ENCODE measurements around the gene TRAF3. TPM values are rescaled to one million over a fixed set of nuclear protein-coding genes. Genes with fewer than 3 reads are reported as not detected.
"Not testable (repeated sequence)": the region's sequence is repeated elsewhere in the genome, so short reads cannot be mapped to it uniquely, and the experiment has no call there.

The TRAF3 gene
- total RNA-seq, 1 donor from 2014 or later = 17.0 TPM

DNA sequence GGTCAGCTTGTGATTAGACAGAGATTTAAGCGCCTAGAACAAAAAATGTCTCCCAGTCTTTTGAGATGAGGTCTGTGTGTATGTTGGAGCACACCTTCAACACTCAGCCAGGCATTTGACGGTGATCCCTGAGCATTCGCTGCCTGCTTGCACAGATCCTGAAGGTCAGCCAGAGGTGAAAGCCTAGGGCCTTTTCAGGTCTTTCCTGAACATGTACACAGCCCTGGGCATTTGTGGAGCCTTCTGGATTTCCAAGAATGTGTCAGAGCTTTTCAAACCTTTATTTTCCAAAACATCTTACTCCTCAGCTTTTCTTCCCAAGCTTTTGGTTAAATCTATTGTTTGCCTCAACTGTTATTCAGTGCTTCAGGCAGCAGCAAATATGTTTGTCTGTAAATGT is 86.1 kb downstream of the TRAF3 start:
- no peak for DNase-seq (ENCODE audit: low spot score)

DNA sequence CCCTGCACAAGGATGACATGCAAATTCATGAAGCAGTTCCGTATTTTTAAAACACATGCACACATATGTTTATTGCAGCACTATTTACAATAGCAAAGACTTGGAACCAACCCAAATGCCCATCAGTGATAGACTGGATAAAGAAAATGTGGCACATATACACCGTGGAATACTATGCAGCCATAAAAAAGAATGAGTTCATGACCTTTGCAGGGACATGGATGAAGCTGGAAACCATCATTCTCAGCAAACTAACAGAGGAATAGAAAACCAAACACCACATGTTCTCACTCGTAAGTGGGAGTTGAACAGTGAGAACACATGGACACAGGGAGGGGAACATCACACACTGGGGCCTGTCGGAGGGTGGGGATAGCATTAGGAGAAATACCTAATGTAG is 88.7 kb downstream of the TRAF3 start:
- DNase-seq (ENCODE audit: low spot score) = not testable (repeated sequence)

DNA sequence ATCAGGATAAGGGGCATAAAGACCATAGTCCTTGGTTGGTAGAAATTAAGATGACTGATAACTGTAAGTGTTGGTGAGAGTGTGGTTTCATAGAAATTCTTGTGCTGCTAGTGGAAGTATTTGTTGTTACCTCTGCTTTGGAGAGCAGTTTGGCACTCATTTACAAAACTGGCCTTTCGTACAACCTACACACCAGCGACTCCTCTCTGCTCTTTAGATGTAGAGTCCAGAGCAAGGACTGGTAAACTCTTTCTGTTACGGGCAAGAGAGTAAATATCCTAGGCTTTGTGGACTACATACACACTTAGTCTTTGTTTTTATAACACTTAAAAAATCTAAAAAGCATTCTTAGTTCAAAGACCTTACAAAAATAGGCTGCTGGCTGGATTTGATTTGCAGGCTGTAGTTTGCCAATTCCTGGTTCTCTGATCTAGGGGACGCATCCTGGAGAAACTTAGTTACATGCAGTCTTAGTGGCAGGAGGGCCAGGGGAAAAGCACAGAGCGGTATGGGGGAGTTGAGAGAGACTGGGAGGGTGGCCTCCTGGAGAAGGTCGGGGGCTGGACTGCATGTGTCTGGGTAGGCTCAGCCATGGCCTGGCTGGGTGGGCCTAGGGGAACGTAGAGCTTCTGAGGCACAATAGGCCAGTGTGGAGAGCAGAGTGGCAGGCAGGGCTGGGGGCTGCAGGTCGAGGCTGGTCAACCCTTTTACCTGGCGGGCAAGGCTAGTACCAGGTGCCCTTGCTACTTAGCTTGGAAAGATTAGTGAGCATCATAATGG is 89.9 kb downstream of the TRAF3 start:
- no peak for DNase-seq (ENCODE audit: low spot score)

DNA sequence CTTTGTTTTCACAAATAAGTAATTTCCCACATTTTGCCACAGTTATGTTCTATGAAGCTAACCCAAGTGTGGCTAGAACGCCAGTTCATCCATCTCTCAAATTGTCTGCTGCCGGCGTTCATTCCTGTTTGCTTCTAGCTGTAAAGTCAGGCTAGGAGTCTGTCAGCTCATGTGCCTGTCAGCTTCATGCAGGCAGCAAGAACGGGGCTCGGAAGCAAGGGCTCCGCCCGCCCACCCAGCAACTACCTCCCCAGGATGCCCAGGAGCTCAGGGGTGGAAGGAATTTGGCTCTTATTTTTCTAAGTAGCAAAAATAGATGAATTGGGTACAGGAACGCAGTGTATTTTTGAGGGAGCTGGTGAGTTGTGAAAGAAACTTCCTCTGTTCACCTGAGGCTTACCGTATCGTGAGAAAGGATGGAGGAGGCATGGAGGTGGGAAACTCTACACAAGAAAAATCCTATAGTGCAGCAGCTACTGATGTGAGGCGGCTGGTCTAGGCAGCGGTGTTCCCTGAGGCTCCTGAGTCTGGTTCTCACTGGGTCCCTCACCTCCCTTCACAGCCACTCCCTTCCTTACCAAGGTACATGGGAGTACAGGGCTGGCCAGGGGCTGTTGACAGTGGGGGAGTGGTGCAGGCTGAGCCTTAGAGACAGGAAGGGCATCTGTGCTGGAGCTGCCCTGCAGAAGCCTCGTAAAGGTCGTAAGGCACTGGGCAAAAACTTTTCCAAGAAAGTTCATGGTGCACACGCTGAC is 90.8 kb downstream of the TRAF3 start:
- DNase-seq (ENCODE audit: low spot score) = no peak

DNA sequence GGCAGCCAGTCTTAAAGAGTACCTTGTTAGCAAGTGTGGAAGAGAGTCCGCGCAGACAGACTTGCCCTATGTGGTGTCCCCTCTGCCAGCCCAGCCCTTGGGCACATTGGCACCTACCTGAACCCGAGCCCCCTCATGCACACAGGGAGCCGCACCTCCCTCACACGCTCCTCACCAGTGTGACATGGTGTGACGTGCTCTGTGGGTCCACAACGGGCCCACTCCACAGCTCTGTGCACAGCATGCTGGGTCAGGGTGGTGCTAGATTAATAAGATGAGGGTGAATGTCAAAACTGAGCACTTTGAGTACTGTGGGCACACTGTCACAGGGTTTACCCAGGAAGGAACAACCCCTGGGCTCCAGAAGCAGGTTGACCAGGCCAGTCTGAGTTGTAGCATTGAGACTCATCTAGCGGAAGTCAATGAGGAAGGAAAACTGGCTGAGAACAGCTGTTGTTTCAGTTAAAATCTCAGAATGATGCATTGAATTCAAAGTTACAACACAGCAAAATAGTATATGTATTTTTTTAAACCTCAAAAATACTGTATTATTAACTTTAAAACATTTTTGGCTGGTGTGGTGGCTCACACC is 91.8 kb downstream of the TRAF3 start:
- DNase-seq (ENCODE audit: low spot score) = no peak

DNA sequence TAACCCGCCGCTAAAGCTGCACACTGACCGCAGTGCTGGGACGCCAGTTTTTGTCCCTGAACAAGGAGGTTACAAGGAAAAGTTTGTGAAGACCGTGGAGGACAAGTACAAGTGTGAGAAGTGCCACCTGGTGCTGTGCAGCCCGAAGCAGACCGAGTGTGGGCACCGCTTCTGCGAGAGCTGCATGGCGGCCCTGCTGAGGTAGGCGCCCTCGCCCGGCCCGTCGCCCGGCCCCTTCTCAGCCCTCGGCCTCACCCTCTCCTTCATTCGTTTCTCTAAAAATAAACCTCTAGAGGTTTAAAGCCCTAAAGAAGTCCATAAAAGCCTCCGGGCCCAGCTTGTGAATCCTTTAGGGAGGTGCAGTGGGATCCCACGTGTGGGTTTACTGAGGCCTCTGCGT is 93.0 kb downstream of the TRAF3 start:
- DNase-seq (ENCODE audit: low spot score) = no peak

DNA sequence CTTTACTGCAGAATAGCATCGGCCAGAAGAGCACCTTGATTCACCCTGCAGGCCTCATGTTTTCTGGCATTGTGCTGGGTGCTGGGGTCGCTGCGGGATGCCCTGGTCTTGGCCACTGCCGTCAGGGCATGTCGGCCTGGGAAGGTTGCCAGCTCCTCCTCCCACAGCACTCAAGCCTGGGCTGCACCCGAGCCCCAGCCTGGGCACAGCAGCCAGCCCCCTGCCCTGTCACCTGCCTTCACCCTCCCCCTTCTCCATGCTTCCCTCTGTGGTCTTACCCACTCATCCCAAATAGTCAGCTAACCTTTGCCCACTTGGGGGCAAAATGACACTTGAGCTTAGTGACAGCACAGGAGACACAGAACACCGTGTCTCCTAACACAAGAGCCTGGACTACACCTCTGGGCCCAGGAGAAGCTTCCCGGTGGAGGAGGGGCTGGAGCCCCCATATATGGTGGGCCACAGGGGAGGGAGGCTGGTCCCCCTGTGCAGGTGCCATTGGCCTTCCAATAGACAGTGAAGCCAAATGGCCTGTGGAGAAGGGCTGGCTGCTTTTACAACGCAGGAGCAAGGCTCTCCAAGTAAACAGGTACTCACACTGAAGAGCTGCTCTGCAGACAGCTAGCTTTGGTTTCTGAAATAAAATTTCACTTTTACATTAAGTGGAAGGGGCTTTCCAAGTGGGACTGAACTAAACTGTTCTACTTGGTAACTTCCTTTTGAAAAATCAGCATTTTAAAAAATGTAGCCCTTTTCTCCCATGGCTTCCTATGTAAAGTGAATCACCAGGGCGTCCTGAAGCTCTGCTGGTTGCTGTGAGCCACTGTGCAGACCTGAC is 94.0 kb downstream of the TRAF3 start:
- DNase-seq (ENCODE audit: low spot score) = no peak

DNA sequence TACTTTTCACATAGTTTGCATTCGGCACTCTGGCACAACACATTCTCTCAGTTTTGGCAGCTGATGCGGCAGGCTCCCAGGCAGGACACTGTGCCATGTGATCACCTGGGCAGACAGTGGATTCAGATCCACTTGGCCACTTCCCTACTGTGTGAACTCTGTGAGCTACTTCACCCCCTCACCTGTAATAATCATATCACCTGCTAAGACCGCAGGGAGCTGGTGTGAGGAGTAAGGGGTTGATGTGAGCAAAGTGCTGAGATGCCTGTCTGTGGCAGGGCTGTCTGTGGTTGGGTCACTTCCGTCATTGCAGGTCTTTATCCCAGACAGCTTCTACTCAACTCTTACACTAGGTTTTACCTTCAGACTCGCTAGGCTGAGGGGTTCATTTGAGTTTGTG is 94.8 kb downstream of the TRAF3 start:
- no peak for DNase-seq (ENCODE audit: low spot score)

DNA sequence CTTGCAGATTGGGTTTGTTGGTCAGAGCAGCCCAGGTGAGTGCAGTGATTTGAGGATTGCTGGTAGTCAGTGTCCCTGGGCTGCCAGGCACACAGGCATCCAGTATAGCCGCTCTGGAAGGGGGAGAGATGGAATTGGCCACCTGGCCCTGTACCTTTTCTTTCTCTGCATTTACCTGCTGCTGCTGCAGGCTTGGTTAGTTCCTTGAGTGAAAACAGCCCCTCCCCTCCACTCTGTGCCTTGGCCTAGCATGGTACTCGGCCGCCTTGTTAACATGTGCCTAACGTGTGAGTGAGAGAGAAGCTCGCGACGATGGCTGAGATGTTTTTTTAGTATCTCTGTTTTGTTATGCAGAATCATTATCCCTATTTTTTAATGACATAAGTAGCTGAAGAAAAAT is 95.9 kb downstream of the TRAF3 start:
- no peak for DNase-seq (ENCODE audit: low spot score)

DNA sequence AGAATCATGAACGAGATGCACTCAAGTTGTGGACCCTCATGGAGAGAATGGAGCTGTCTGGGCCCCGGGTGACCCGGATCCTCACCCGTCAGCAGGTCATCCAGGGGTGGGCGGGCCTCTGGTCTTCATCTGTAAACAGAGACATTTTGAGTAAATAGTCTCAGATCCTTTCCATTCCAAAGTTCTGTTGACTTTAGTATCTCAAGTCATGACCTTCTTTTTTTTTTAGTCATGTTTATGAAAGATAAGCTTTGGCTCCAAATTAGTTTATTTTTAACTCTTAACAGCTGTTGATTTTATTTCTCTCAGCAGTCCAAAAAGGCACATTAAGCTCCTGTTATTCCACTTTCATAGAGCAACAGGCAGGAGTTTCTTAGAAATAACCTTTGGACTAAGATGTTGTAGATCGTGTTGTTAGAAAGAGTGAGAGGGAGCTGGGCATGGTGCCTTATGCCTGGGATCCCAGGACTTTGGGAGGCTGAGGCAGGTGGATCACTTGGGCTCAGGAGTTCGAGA is 96.4 kb downstream of the TRAF3 start:
- no peak for DNase-seq (ENCODE audit: low spot score)

DNA sequence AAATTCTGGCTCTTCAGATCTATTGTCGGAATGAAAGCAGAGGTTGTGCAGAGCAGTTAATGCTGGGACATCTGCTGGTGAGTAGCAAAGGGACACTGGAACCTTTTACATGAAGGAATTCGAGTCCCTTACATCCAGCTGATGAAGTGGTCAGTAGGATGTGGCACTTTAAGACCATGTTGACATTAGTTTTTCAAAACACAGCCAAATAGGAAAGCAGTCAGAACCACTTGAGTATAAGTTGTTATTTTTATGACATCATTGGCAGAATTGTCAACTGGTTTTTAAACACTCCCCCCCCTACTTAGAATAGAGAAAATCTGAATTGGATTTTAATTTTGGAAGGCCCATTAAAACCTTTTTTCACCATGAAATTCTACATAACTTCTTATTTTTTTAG is 98.4 kb downstream of the TRAF3 start:
- DNase-seq (ENCODE audit: low spot score) = no peak

DNA sequence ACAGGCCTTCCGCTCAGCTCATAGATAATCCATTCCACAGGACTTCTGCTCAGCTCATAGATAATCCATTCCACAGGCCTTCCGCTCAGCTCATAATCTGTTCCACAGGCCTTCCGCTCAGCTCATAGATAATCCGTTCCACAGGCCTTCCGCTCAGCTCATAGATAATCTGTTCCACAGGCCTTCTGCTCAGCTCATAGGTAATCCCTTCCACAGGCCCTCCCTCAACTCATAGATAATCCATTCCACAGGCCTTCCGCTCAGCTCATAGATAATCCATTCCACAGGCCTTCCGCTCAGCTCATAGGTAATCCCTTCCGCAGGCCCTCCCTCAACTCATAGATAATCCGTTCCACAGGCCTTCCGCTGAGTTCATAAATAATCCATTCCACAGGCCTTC is 100.3 kb downstream of the TRAF3 start:
- DNase-seq (ENCODE audit: low spot score) = not testable (repeated sequence)

DNA sequence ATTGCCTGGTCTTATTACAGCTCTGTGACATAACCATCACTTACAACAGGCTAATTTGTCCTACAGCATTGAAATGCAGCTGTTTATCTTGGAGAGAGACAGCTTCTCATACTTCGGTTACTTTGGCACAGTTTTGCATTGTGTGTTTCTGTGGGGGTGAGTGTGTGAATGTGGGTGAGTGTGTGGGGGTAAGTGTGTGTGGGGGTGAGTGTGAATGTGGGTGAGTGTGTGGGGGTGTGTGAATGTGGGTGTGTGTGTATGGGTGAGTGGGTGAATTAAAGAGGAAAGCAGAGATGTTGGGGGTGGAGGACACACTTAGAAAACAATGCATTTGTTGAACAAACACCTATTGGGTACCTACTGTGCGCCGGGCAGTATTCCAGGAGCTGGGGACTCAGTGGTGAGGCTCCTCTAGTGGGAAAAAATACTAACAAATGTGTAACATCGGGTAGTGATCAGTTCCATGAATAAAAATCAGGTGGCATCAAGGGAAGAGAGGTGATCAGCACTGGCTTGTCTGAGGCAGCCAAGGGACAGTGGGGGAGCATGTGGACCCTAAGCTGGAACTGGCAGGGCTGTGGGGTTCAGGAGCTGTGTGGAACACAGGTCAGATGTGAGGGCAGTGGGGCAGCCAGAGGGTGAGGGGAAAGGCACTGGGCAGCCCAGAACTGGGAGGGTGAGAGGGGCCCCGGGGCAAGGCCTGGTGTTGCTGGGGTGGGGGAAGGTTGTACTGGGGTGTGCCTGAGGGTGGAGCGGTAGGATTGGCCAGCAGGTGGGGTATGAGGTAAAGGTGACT is 101.1 kb downstream of the TRAF3 start:
- no peak for DNase-seq (ENCODE audit: low spot score)

DNA sequence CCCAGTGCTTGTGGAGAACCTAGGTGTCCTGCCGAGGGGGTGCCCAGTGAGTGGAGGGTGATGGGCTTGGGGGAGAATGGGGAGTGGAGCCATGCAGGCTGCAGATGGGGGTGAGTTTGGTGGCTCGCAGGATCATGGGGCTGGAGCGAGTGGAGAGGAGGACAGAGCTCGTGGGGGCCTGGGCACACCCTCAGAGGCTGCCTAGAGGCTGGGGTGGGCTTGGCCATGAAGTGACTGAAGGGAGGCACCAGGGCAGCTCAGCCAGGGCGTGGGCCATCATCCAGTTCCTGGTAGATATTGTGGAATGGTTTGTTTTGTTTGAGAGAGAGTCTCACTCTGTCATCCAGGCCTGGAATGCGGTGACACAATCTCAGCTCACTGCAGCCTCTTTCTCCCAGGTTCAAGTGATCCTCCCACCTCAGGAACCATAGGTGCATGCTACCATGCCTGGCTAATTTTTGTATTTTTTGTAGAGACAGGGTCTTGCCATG is 101.8 kb downstream of the TRAF3 start:
- no peak for DNase-seq (ENCODE audit: low spot score)

DNA sequence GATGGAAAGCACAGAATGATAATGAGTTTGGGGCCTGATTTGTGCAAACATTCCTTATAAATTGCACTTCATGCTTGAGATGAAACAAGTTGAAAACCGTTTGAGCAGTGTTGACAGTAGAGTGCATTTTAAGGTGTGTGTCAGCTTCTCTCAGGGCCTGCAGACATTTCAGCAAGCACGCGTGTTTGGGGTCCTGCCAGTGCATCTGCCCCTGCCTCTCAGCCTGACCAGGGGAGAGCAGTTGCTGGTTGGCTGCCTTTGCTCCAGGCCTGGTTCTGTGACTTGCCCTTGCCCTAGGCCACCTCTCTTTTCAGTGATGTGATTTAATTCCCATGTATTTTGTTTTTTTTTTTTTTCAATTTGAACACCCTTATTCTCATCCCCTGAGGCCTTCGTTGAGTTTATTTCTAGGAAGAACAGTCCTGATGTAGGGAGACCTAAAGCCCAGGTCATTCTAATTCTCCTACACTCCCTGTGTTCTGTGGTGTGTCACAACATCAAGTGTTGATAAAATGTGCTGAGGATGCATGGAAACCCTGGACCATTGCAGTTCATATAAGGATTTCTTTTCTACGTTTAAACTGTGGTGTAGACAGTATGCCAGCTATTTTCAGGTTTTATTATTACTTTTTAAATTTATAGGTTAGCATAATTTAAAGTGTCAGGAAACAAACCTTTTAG is 105.1 kb downstream of the TRAF3 start:
- DNase-seq (ENCODE audit: low spot score) = no peak

DNA sequence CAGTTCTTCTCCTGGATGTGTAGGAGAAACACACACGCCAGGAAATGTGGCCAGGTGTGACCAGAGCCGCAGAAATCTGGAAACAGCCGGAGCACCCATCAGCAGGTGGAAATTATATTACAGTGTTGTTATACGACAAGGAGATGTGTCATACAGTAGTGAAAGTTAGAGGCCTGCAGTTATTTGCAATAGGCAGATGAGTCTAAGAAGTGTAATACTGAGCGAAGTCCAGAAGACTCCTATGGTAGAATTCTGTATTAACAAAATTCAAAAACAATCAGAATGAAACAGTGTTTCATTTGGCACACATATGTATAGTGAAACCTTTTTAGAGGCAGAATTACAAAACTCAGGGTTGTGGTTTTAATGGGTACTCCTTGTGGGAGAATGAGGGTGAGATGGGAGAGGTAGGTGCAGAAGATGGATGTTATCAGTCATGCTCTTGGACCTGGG is 105.9 kb downstream of the TRAF3 start:
- no peak for DNase-seq (ENCODE audit: low spot score)

DNA sequence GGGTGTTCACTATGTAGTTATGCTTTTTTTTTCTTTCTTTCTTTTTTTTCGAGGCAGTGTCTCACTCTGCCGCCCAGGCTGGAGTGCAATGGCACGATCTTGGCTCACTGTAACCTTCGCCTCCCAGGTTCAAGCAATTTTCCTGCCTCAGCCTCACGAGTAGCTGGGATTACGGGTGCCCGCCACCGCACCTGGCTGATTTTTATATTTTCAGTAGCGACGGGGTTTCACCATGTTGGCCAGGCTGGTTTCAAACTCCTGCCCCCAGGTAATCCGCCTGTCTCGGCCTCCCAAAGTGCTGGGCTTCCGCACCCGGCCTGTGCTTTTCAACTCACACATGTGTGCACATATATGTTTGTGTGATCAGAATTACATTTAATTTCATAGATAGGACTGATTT is 106.3 kb downstream of the TRAF3 start:
- DNase-seq (ENCODE audit: low spot score) = no peak

DNA sequence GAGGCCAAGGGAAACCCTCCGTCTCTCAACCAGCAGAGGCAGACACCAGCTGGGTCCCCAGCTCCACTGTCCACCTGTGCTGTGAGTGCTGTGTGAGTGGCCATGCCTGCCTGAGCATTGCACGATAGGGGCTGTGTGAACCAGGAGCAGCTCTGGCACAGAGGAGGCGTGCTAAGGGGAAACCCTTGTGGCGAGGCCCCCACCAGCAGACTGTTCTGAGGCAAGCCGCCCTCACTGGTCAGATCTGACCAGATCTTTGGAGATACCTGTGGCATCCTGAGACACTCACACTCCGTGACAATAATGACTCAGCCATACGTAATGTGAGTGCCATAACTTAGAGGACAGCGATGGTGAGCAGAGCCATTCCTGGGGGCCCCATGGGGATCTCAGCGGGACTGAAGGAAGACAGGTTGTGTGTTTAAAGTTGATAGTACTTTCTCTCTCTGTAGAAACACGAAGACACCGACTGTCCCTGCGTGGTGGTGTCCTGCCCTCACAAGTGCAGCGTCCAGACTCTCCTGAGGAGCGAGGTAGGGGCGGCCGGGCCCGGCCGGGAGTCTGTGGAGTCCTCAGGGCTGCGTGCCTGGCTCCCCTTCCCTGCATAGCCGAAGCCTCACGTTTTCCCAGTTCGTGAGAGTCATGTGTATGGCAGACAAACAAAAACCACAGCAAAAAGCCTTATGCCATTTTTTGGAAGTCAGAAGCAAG is 108.6 kb downstream of the TRAF3 start:
- no peak for DNase-seq (ENCODE audit: low spot score)

DNA sequence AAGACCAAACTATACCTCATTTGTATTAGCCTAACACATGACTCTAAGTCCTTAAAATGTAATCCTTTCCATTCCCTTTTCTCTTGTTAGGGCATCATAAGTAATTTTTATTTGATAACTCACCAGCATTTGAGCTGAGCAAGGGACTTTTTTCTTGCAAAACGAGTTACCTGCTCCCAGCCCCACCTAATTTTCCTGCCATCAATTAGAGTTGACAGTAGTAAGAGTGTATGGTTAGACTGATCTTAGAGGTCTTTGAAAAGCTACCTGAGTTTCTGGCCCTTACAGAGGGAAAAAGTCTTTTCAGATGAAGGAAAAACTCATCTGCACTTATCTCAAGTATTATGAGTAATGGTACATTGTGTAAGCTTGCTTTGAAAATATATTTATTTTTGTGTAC is 111.5 kb downstream of the TRAF3 start:
- no peak for DNase-seq (ENCODE audit: low spot score)

DNA sequence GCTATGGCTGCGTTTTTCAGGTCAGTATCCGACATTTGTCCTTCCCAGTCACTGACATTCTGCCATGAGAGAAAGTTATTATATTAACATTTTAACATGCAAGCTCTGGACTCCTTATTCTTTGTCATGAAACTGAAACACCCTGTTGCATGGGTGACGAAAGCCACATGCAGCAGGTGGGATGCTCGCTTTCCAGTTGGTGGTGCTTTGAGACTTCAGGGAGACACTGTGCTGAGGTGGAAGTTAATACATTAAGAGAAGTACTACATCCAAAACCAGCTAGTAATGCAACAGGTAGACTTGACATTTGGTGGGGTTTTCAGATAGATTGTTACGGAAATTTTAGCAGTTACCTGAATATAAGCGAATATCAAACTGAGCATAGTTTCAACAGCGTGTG is 112.4 kb downstream of the TRAF3 start:
- DNase-seq (ENCODE audit: low spot score) = no peak

Measured in mucosa of gallbladder (tissue), 1 donor.